ES-I3 (cell line): ENCODE measurements around the gene PPP1CC.
"Not testable (repeated sequence)": the region's sequence is repeated elsewhere in the genome, so short reads cannot be mapped to it uniquely, and the experiment has no call there.

Experiments used
- H3K36me3 ChIP-seq: 2 replicates; pipeline ENCODE4 v1.6.1; 2013; ENCODE audit warnings: mild to moderate bottlenecking, low read length, control low read depth, moderate library complexity; ENCODE audit not compliant: insufficient read depth
- H3K4me1 ChIP-seq: 2 replicates; pipeline ENCODE4 v1.6.1; 2013; ENCODE audit warnings: mild to moderate bottlenecking, control low read depth, low read length; ENCODE audit not compliant: insufficient read depth
- H3K9ac ChIP-seq: 2 replicates; pipeline ENCODE4 v1.6.1; 2013; ENCODE audit warnings: low read depth, mild to moderate bottlenecking, low read length, moderate library complexity
- H3K9me3 ChIP-seq: 2 replicates; pipeline ENCODE4 v1.6.1; 2013; ENCODE audit warnings: mild to moderate bottlenecking, low read length, moderate library complexity; ENCODE audit not compliant: control insufficient read depth, insufficient read depth

PPP1CC gene

GRCh38 chr12:110744151-110744571 lies 1.5 kb upstream of the PPP1CC start:
- no peaks in the 10 kb centered on the region for H3K9me3 ChIP-seq
- no peaks in the 10 kb centered on the region for H3K36me3 ChIP-seq
- peak overlapping the region; percentile 84 for H3K9ac ChIP-seq
- H3K4me1 ChIP-seq: no peaks in the 10 kb centered on the region; the same call in none of the 2 replicates

- Histone ChIP-seq H3K9me3 (no peaks in the 10 kb centered on the region), H3K36me3 (no peaks in the 10 kb centered on the region), H3K9ac (peak overlapping the region; percentile 84), H3K4me1 (peaks cover 3% of the 10 kb centered on the region)
Observed at GRCh38 chr12:110743571-110744093, 941 bp upstream of the PPP1CC start.

GRCh38 chr12:110742096-110742717 lies 484 bp downstream of the PPP1CC start:
- H3K4me1 ChIP-seq: peaks cover 15% of the 10 kb centered on the region
- no peaks in the 10 kb centered on the region for H3K9me3 ChIP-seq
- H3K9ac ChIP-seq: peak overlapping the region; percentile 91
- peaks cover 2% of the 10 kb centered on the region; the same call in 1 of the 2 replicates for H3K36me3 ChIP-seq

GRCh38 chr12:110741341-110742095 lies 1.2 kb downstream of the PPP1CC start:
- H3K9me3 ChIP-seq: no peaks in the 10 kb centered on the region
- H3K4me1 ChIP-seq: peaks cover 15% of the 10 kb centered on the region
- H3K36me3 ChIP-seq: peaks cover 2% of the 10 kb centered on the region; the same call in 1 of the 2 replicates
- H3K9ac ChIP-seq: peak overlapping the region; percentile 91

GRCh38 chr12:110739894-110740293 lies 2.8 kb downstream of the PPP1CC start:
- Histone ChIP-seq H3K4me1 (peaks cover 15% of the 10 kb centered on the region), H3K9me3 (no peaks in the 10 kb centered on the region), H3K36me3 (peaks cover 2% of the 10 kb centered on the region; the same call in 1 of the 2 replicates), H3K9ac (no peak overlapping the region; the same call in 1 of the 2 replicates)

- Histone ChIP-seq H3K4me1 (peaks cover 15% of the 10 kb centered on the region), H3K9me3 (no peaks in the 10 kb centered on the region), H3K9ac (no peak overlapping the region; the same call in 1 of the 2 replicates), H3K36me3 (peaks cover 2% of the 10 kb centered on the region; the same call in 1 of the 2 replicates)
Observed at GRCh38 chr12:110739488-110739887, 3.2 kb downstream of the PPP1CC start.

- peaks cover 15% of the 10 kb centered on the region for H3K4me1 ChIP-seq
- no peak overlapping the region for H3K9ac ChIP-seq
- no peaks in the 10 kb centered on the region for H3K9me3 ChIP-seq
- H3K36me3 ChIP-seq: peaks cover 5% of the 10 kb centered on the region
Observed at GRCh38 chr12:110737532-110737931, 5.2 kb downstream of the PPP1CC start.

GRCh38 chr12:110737016-110737415 lies 5.7 kb downstream of the PPP1CC start:
- peaks cover 15% of the 10 kb centered on the region for H3K4me1 ChIP-seq
- H3K9ac ChIP-seq, H3K36me3 ChIP-seq, H3K9me3 ChIP-seq: not testable (repeated sequence)

- Histone ChIP-seq H3K4me1 (peaks cover 15% of the 10 kb centered on the region; the same call in 1 of the 2 replicates), H3K9ac (no peak overlapping the region), H3K36me3 (peaks cover 24% of the 10 kb centered on the region), H3K9me3 (no peaks in the 10 kb centered on the region)
Observed at GRCh38 chr12:110733900-110734299, 8.8 kb downstream of the PPP1CC start.

- Histone ChIP-seq H3K36me3 (peaks cover 30% of the 10 kb centered on the region), H3K9me3 (no peaks in the 10 kb centered on the region), H3K9ac (no peak overlapping the region), H3K4me1 (peaks cover 8% of the 10 kb centered on the region; the same call in 1 of the 2 replicates)
Observed at GRCh38 chr12:110733089-110733715, 9.5 kb downstream of the PPP1CC start.

GRCh38 chr12:110732572-110732971 lies 10.1 kb downstream of the PPP1CC start:
- H3K9me3 ChIP-seq: no peaks in the 10 kb centered on the region
- H3K36me3 ChIP-seq: peaks cover 27% of the 10 kb centered on the region
- H3K9ac ChIP-seq: no peak overlapping the region
- peaks cover 6% of the 10 kb centered on the region for H3K4me1 ChIP-seq

- peaks cover 7% of the 10 kb centered on the region for H3K4me1 ChIP-seq
- H3K9me3 ChIP-seq: no peaks in the 10 kb centered on the region
- peaks cover 34% of the 10 kb centered on the region for H3K36me3 ChIP-seq
- no peak overlapping the region for H3K9ac ChIP-seq
Observed at GRCh38 chr12:110731479-110731878, 11.2 kb downstream of the PPP1CC start.

- peaks cover 50% of the 10 kb centered on the region for H3K36me3 ChIP-seq
- H3K4me1 ChIP-seq: peaks cover 14% of the 10 kb centered on the region
- H3K9ac ChIP-seq: no peak overlapping the region
- no peaks in the 10 kb centered on the region for H3K9me3 ChIP-seq
Observed at GRCh38 chr12:110728628-110729027, 14.1 kb downstream of the PPP1CC start.

GRCh38 chr12:110726708-110727369 lies 15.9 kb downstream of the PPP1CC start:
- H3K9ac ChIP-seq: no peak overlapping the region
- H3K4me1 ChIP-seq: peaks cover 14% of the 10 kb centered on the region
- peaks cover 53% of the 10 kb centered on the region for H3K36me3 ChIP-seq
- no peaks in the 10 kb centered on the region for H3K9me3 ChIP-seq
